Measurements from ENCODE around the gene GMPR.

Gene GMPR

DNA sequence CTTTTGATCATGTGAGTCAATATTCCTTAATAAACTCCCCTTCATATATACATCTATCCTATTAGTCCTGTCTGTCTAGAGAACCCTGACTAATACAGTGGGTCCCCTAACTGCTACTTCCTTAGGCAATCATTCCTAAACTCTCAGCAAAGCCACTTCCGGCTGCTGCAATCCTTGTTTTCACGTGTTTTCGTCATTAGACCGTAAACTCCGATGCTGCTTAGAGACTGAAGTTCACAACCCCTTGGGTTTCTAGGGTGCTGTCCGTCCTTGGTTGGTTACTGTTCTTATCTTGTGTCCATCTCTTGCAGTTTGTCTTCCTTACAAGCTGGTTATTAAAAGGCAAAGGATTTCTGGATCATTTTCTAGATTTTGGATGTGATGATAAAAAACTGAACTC is 106.4 kb downstream of the GMPR start:
- in situ Hi-C loops (cut with HindIII; ENCODE audit: low sequenced_read_pairs) = no loop called here

All from endothelial cell of hepatic sinusoid (primary cell).